Myocyte (in vitro differentiated cells): ENCODE measurements around the gene RHOT2. TPM values are rescaled to one million over a fixed set of nuclear protein-coding genes. Genes with fewer than 3 reads are reported as not detected.
A peak's percentile ranks its signal among the peaks of the same experiment; 100 is the strongest.

ENCODE experiments used
- DNase-seq: peaks from one replicate; pipeline ENCODE4 v3.0.0-alpha.2; 2012; ENCODE audit warnings: low read depth
- polyA plus RNA-seq: library from polyadenylated mRNA; unstranded; fragments of >200 nt; gene quantifications from one replicate; pipeline ENCODE4 v1.2.1, GENCODE V29; 2012; ENCODE audit warnings: missing spikeins
- total RNA-seq: library from RNA; depleted of rRNA; stranded (reverse); fragments of >200 nt; gene quantifications from 2 replicates; pipeline ENCODE4 v1.2.3, GENCODE V29; 2014

Gene RHOT2
- 70.3 and 73.9 TPM in 2 replicates for total RNA-seq
- 74.7 TPM for polyA plus RNA-seq

GRCh38 chr16:667780-668518 is at the start of gene RHOT2:
TSS of gene RHOT2 (plus strand) at chr16:668132. CDS start at chr16:668200, 68 bp downstream.
- DNase-seq: peak; percentile 89

GRCh38 chr16:619476-620100 is 48.3 kb upstream of the RHOT2 start:
- no peak for DNase-seq

- DNase-seq: no peak
These were observed 47.0 kb upstream of the RHOT2 start for GRCh38 chr16:620700-621525.

- DNase-seq: no peak
These were observed 46.3 kb upstream of the RHOT2 start for GRCh38 chr16:621526-622105.

GRCh38 chr16:622920-623280 is 45.0 kb upstream of the RHOT2 start:
- DNase-seq: no peak

- peak; percentile 14 for DNase-seq
These were observed 43.3 kb upstream of the RHOT2 start for GRCh38 chr16:624526-625070.

- no peak for DNase-seq
These were observed 42.6 kb upstream of the RHOT2 start for GRCh38 chr16:625117-625976.

GRCh38 chr16:625977-626765 is 41.8 kb upstream of the RHOT2 start:
- no peak for DNase-seq

- peak; percentile 97 for DNase-seq
These were observed 41.0 kb upstream of the RHOT2 start for GRCh38 chr16:626787-627453.

GRCh38 chr16:627454-628239 is 40.3 kb upstream of the RHOT2 start:
- DNase-seq: peak; percentile 72

- no peak for DNase-seq
These were observed 39.4 kb upstream of the RHOT2 start for GRCh38 chr16:628321-629061.

- DNase-seq: peak; percentile 80
These were observed 38.6 kb upstream of the RHOT2 start for GRCh38 chr16:629185-629832.

GRCh38 chr16:629833-630248 is 38.1 kb upstream of the RHOT2 start:
- no peak for DNase-seq

- DNase-seq: no peak
These were observed 37.6 kb upstream of the RHOT2 start for GRCh38 chr16:630249-630814.

GRCh38 chr16:630815-631405 is 37.0 kb upstream of the RHOT2 start, which contains the start of gene WFIKKN1:
TSS of gene WFIKKN1 (plus strand) at chr16:630985. CDS start at chr16:631254, 269 bp downstream.
- DNase-seq: no peak

- no peak for DNase-seq
These were observed 36.0 kb upstream of the RHOT2 start for GRCh38 chr16:631808-632358.
